ENCODE data around the gene CCDC18. TPM values are rescaled to one million over a fixed set of nuclear protein-coding genes. Genes with fewer than 3 reads are reported as not detected.
"Not testable (repeated sequence)": the region's sequence is repeated elsewhere in the genome, so short reads cannot be mapped to it uniquely, and the experiment has no call there.

The CCDC18 gene
- total RNA-seq, 1 donor, result 7.6 TPM

GRCh38 chr1:93159337-93159736 is 21.2 kb upstream of the CCDC18 start:
- Histone ChIP-seq H3K4me3 (ENCODE audit: low read length) (no peak overlapping the region), H3K9me3 (ENCODE audit: low read depth, low read length) (no peaks in the 10 kb centered on the region), H3K27me3 (ENCODE audit: insufficient read depth, low read length) (no peaks in the 10 kb centered on the region), H3K4me1 (ENCODE audit: insufficient read depth, low read length) (no peaks in the 10 kb centered on the region)

GRCh38 chr1:93163314-93163713 is 17.2 kb upstream of the CCDC18 start:
- not testable (repeated sequence) for H3K4me1 ChIP-seq (ENCODE audit: insufficient read depth, low read length); H3K9me3 ChIP-seq (ENCODE audit: low read depth, low read length); H3K27me3 ChIP-seq (ENCODE audit: insufficient read depth, low read length); H3K4me3 ChIP-seq (ENCODE audit: low read length)

- Histone ChIP-seq H3K9me3 (ENCODE audit: low read depth, low read length) (no peaks in the 10 kb centered on the region), H3K4me1 (ENCODE audit: insufficient read depth, low read length) (peaks cover 6% of the 10 kb centered on the region), H3K27me3 (ENCODE audit: insufficient read depth, low read length) (no peaks in the 10 kb centered on the region), H3K4me3 (ENCODE audit: low read length) (no peak overlapping the region)
These were observed 15.7 kb upstream of the CCDC18 start for GRCh38 chr1:93164816-93165215.

- not testable (repeated sequence) for H3K27me3 ChIP-seq (ENCODE audit: insufficient read depth, low read length); H3K9me3 ChIP-seq (ENCODE audit: low read depth, low read length); H3K4me3 ChIP-seq (ENCODE audit: low read length)
- peaks cover 11% of the 10 kb centered on the region for H3K4me1 ChIP-seq (ENCODE audit: insufficient read depth, low read length)
These were observed 14.6 kb upstream of the CCDC18 start for GRCh38 chr1:93165895-93166294.

GRCh38 chr1:93167006-93167405 is 13.5 kb upstream of the CCDC18 start:
- H3K9me3 ChIP-seq (ENCODE audit: low read depth, low read length), result no peaks in the 10 kb centered on the region
- no peaks in the 10 kb centered on the region for H3K27me3 ChIP-seq (ENCODE audit: insufficient read depth, low read length)
- peaks cover 21% of the 10 kb centered on the region for H3K4me1 ChIP-seq (ENCODE audit: insufficient read depth, low read length)
- no peak overlapping the region for H3K4me3 ChIP-seq (ENCODE audit: low read length)

DNA sequence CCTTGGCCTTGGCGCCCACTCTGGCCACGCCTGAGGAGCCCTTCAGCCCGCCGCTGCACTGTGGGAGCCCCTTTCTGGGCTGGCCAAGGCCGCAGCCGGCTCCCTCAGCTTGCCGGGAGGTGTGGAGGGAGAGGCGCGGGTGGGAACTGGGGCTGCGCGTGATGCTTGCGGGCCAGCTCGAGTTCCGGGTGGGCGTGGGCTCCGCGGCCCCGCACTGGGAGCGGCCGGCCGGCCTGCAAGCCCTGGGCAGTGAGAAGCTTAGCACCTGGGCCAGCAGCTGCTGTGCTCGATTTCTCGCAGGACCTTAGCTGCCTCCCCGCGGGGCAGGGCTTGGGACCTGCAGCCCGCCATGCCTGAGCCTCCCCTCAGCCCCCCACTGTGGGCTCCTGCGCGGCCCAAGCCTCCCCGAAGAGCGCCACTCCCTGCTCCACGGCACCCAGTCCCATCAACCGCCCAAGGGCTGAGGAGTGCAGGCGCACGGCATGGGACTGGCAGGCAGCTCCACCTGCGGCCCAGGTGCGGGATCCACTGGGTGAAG is 10.3 kb upstream of the CCDC18 start:
- H3K27me3 ChIP-seq (ENCODE audit: insufficient read depth, low read length); H3K4me3 ChIP-seq (ENCODE audit: low read length); H3K9me3 ChIP-seq (ENCODE audit: low read depth, low read length): not testable (repeated sequence)
- H3K4me1 ChIP-seq (ENCODE audit: insufficient read depth, low read length), result peaks cover 20% of the 10 kb centered on the region

GRCh38 chr1:93171549-93172034 is 8.9 kb upstream of the CCDC18 start:
- Histone ChIP-seq H3K4me3 (ENCODE audit: low read length) (no peak overlapping the region), H3K27me3 (ENCODE audit: insufficient read depth, low read length) (no peaks in the 10 kb centered on the region), H3K9me3 (ENCODE audit: low read depth, low read length) (no peaks in the 10 kb centered on the region), H3K4me1 (ENCODE audit: insufficient read depth, low read length) (peaks cover 27% of the 10 kb centered on the region)

- Histone ChIP-seq H3K27me3 (ENCODE audit: insufficient read depth, low read length) (no peaks in the 10 kb centered on the region), H3K4me1 (ENCODE audit: insufficient read depth, low read length) (peaks cover 35% of the 10 kb centered on the region), H3K9me3 (ENCODE audit: low read depth, low read length) (no peaks in the 10 kb centered on the region), H3K4me3 (ENCODE audit: low read length) (no peak overlapping the region)
These were observed 7.7 kb upstream of the CCDC18 start for GRCh38 chr1:93172778-93173177.

- H3K4me1 ChIP-seq (ENCODE audit: insufficient read depth, low read length), result peaks cover 49% of the 10 kb centered on the region
- H3K9me3 ChIP-seq (ENCODE audit: low read depth, low read length); H3K4me3 ChIP-seq (ENCODE audit: low read length); H3K27me3 ChIP-seq (ENCODE audit: insufficient read depth, low read length): not testable (repeated sequence)
These were observed 5.9 kb upstream of the CCDC18 start for GRCh38 chr1:93174638-93175037.

- H3K9me3 ChIP-seq (ENCODE audit: low read depth, low read length), result no peaks in the 10 kb centered on the region
- H3K4me3 ChIP-seq (ENCODE audit: low read length), result peak overlapping the region; percentile 98
- peaks cover 43% of the 10 kb centered on the region for H3K4me1 ChIP-seq (ENCODE audit: insufficient read depth, low read length)
- H3K27me3 ChIP-seq (ENCODE audit: insufficient read depth, low read length), result no peaks in the 10 kb centered on the region
These were observed 2.5 kb upstream of the CCDC18 start for GRCh38 chr1:93177991-93178390.

DNA sequence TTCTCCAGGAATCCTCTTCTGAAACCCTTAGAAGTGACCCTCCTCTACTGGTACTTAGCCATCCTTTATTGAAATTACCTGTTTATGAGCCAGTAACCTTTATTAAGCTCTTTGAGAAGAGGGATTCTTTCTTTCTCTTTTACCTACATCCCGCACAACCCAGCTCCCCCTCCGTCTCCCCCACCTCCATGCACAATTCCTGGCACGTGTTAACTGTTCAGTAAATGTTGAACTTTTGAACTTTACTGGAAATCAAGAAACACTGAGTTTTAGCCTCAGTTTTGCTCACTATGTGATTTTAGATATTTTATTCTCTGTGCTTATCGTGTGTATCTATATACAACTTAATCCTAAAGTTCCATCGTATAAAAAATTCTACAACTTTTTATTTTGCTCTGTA is 2.1 kb upstream of the CCDC18 start:
- Histone ChIP-seq H3K27me3 (ENCODE audit: insufficient read depth, low read length) (no peaks in the 10 kb centered on the region), H3K4me3 (ENCODE audit: low read length) (peak overlapping the region; percentile 98), H3K4me1 (ENCODE audit: insufficient read depth, low read length) (peaks cover 43% of the 10 kb centered on the region), H3K9me3 (ENCODE audit: low read depth, low read length) (no peaks in the 10 kb centered on the region)

- Histone ChIP-seq H3K27me3 (ENCODE audit: insufficient read depth, low read length) (no peaks in the 10 kb centered on the region), H3K9me3 (ENCODE audit: low read depth, low read length) (no peaks in the 10 kb centered on the region), H3K4me1 (ENCODE audit: insufficient read depth, low read length) (peaks cover 43% of the 10 kb centered on the region), H3K4me3 (ENCODE audit: low read length) (peak within 1 kb of the TSS; percentile 98)
These were observed 420 bp upstream of the CCDC18 start, which contains the start of gene TMED5 for GRCh38 chr1:93179886-93180722. Gene TMED5, minus strand, starts transcription at chr1:93180413. Its CDS starts 171 bp downstream, at chr1:93180242.

DNA sequence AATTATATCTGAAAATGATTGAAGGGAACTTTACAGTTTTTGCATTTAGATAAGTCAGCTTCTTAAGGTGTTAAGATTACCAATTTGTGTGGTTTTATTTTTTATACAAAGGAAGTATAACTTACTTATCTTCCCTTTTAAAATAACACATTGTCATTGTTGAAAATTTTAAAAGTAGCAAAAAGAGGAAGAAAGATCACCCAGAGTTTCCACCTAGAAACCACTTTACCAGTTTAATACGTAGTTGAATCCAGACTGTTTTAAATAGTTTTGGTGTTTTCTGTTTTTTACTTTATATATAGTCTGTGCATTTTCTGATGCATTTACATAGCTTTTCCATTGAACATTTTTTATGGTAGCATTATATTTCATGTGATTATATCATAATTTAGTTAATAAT is 6.1 kb downstream of the CCDC18 start:
- peaks cover 11% of the 10 kb centered on the region for H3K4me1 ChIP-seq (ENCODE audit: insufficient read depth, low read length)
- no peak overlapping the region for H3K4me3 ChIP-seq (ENCODE audit: low read length)
- H3K27me3 ChIP-seq (ENCODE audit: insufficient read depth, low read length), result no peaks in the 10 kb centered on the region
- H3K9me3 ChIP-seq (ENCODE audit: low read depth, low read length), result no peaks in the 10 kb centered on the region

GRCh38 chr1:93190432-93190831 is 9.9 kb downstream of the CCDC18 start:
- Histone ChIP-seq H3K4me3 (ENCODE audit: low read length) (no peak overlapping the region), H3K4me1 (ENCODE audit: insufficient read depth, low read length) (peaks cover 8% of the 10 kb centered on the region), H3K27me3 (ENCODE audit: insufficient read depth, low read length) (no peaks in the 10 kb centered on the region), H3K9me3 (ENCODE audit: low read depth, low read length) (no peaks in the 10 kb centered on the region)

DNA sequence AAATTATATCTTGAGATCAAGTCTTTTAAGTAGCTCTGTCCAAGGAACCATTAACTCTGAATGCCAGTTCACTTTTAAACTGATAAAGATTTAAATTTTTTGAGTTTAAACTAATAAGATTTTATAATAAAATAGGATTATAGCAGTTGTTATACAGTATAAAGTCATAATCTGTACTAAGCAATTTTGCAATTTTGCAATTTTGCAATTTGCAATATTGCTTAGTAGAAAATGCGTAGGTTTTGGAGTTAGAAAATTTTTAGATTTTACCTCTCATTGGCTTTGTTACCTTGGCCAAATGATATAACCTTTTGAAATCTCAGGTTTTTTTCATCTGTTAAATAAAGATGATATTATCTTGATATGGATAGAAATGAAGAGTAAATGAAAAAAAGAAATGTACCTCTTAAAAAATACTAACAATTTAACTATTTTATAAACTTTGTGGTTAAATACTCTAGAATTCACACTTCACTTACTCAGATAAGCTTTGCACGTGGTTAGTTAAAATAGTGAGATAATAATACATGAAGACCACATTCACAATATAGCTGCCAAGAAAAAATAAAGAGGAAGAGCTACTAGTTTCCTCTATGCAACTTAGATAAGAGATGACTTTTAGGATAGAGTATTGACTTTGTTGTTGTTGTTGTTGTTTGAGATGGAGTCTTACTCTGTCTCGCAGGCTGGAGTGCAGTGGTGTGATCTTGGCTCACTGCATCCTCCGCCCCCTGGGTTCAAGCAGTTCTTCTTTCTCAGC is 13.9 kb downstream of the CCDC18 start:
- Histone ChIP-seq H3K9me3 (ENCODE audit: low read depth, low read length) (no peaks in the 10 kb centered on the region), H3K27me3 (ENCODE audit: insufficient read depth, low read length) (no peaks in the 10 kb centered on the region), H3K4me1 (ENCODE audit: insufficient read depth, low read length) (peaks cover 4% of the 10 kb centered on the region), H3K4me3 (ENCODE audit: low read length) (no peak overlapping the region)

Measured in mononuclear cell (primary cell).